H9 (cell line): ENCODE results near the gene GABRB2. TPM values are rescaled to one million over a fixed set of nuclear protein-coding genes. Genes with fewer than 3 reads are reported as not detected.

Experiments used
- DNase-seq: peaks from one replicate; pipeline ENCODE4 v3.0.0-alpha.2; 2017
- H2AFZ ChIP-seq: one replicate; pipeline ENCODE4 v1.6.1; 2013; ENCODE audit warnings: mild to moderate bottlenecking, low read length, control low read depth, moderate library complexity
- H2AK5ac ChIP-seq: 2 replicates; pipeline ENCODE4 v1.6.1; 2013; ENCODE audit warnings: low read length, control low read depth, mixed read lengths; ENCODE audit not compliant: insufficient read length
- H2BK120ac ChIP-seq: one replicate; pipeline ENCODE4 v1.6.1; 2013; ENCODE audit warnings: low read depth, mild to moderate bottlenecking, low read length, control low read depth, inconsistent platforms; ENCODE audit not compliant: poor library complexity, severe bottlenecking
- H2BK12ac ChIP-seq: 2 replicates; pipeline ENCODE4 v1.6.1; 2013; ENCODE audit warnings: low read length, control low read depth, mixed read lengths, low read depth; ENCODE audit not compliant: insufficient read length
- H2BK15ac ChIP-seq: 2 replicates; pipeline ENCODE4 v1.6.1; 2013; ENCODE audit warnings: low read depth, low read length, control low read depth
- H2BK20ac ChIP-seq: one replicate; pipeline ENCODE4 v1.6.1; 2013; ENCODE audit warnings: low read depth, mild to moderate bottlenecking, low read length, control low read depth, inconsistent platforms; ENCODE audit not compliant: poor library complexity, severe bottlenecking
- H2BK5ac ChIP-seq: 2 replicates; pipeline ENCODE4 v1.6.1; 2013; ENCODE audit warnings: low read length, control low read depth, mixed read lengths; ENCODE audit not compliant: insufficient read length
- H3K14ac ChIP-seq: 2 replicates; pipeline ENCODE4 v1.6.1; 2013; ENCODE audit warnings: low read length, control low read depth; ENCODE audit not compliant: insufficient read depth
- H3K18ac ChIP-seq: 2 replicates; pipeline ENCODE4 v1.6.1; 2013; ENCODE audit warnings: low read depth, mild to moderate bottlenecking, mixed read lengths, low read length, control low read depth; ENCODE audit not compliant: insufficient read length
- H3K23ac ChIP-seq: 2 replicates; pipeline ENCODE4 v1.6.1; 2013; ENCODE audit warnings: low read length, control low read depth, mixed read lengths, low read depth; ENCODE audit not compliant: insufficient read length
- H3K23me2 ChIP-seq: 2 replicates; pipeline ENCODE4 v1.6.1; 2013; ENCODE audit warnings: low read depth, mild to moderate bottlenecking, mixed read lengths, low read length, control low read depth; ENCODE audit not compliant: insufficient read length, poor library complexity, severe bottlenecking
- H3K27ac ChIP-seq: 2 replicates; pipeline ENCODE4 v1.5.1; 2013; ENCODE audit warnings: low read length, control low read depth, mixed read lengths, low read depth; ENCODE audit not compliant: insufficient read length
- H3K27me3 ChIP-seq: 2 replicates; pipeline ENCODE4 v1.6.1; 2013; ENCODE audit warnings: low read length, control low read depth, inconsistent platforms; ENCODE audit not compliant: insufficient read depth
- H3K4ac ChIP-seq: 2 replicates; pipeline ENCODE4 v1.6.1; 2013; ENCODE audit warnings: low read depth, mild to moderate bottlenecking, control low read depth, inconsistent platforms, low read length, moderate library complexity
- H3K4me1 ChIP-seq: 2 replicates; pipeline ENCODE4 v1.6.1; 2013; ENCODE audit warnings: low read length, control low read depth, inconsistent platforms; ENCODE audit not compliant: insufficient read depth
- H3K4me2 ChIP-seq: 2 replicates; pipeline ENCODE4 v1.6.1; 2013; ENCODE audit warnings: low read length, control low read depth, mixed read lengths; ENCODE audit not compliant: insufficient read length, insufficient read depth
- H3K56ac ChIP-seq: 2 replicates; pipeline ENCODE4 v1.6.1; 2013; ENCODE audit warnings: low read depth, mild to moderate bottlenecking, mixed read lengths, low read length, control low read depth; ENCODE audit not compliant: insufficient read length
- H3K79me1 ChIP-seq: 2 replicates; pipeline ENCODE4 v1.6.1; 2013; ENCODE audit warnings: low read depth, mild to moderate bottlenecking, moderate library complexity, low read length, control low read depth, inconsistent platforms; ENCODE audit not compliant: insufficient read depth, poor library complexity, severe bottlenecking
- H3K79me2 ChIP-seq: 2 replicates; pipeline ENCODE4 v1.6.1; 2013; ENCODE audit warnings: low read length, control low read depth, inconsistent platforms; ENCODE audit not compliant: insufficient read depth
- H3K9ac ChIP-seq: 2 replicates; pipeline ENCODE4 v1.6.1; 2013; ENCODE audit warnings: low read length, control low read depth, mixed read lengths; ENCODE audit not compliant: insufficient read length; ENCODE audit errors: extremely low read depth
- H3K9me3 ChIP-seq: one replicate; pipeline ENCODE4 v1.6.1; 2013; ENCODE audit warnings: low read depth, low read length, inconsistent platforms; ENCODE audit not compliant: control insufficient read depth
- H3T11ph ChIP-seq: one replicate; pipeline ENCODE4 v1.6.1; 2013; ENCODE audit warnings: mild to moderate bottlenecking, low read length, control low read depth, inconsistent platforms
- H4K20me1 ChIP-seq: one replicate; pipeline ENCODE4 v1.6.1; 2013; ENCODE audit not compliant: control insufficient read depth, insufficient read length, insufficient read depth
- H4K5ac ChIP-seq: 2 replicates; pipeline ENCODE4 v1.6.1; 2013; ENCODE audit warnings: low read depth, mild to moderate bottlenecking, mixed read lengths, low read length, control low read depth; ENCODE audit not compliant: insufficient read length
- H4K8ac ChIP-seq: replicated peaks from 2 replicates; pipeline ENCODE4 v1.6.1; 2013; ENCODE audit warnings: low read length, control low read depth, mixed read lengths, low read depth; ENCODE audit not compliant: insufficient read length
- H4K91ac ChIP-seq: 2 replicates; pipeline ENCODE4 v1.6.1; 2013; ENCODE audit warnings: low read depth, mild to moderate bottlenecking, moderate library complexity, mixed read lengths, low read length, control low read depth; ENCODE audit not compliant: insufficient read length
- H3K27ac Mint-ChIP-seq, 3 experiments: 2 replicates in 2 of 3; 3 replicates in 1 of 3; pipeline ENCODE4 v1.8.0; 2020 to 2021; ENCODE audit warnings: mixed read lengths in 3 of 3, mild to moderate bottlenecking in 1 of 3, moderate library complexity in 1 of 3
- H3K27me3 Mint-ChIP-seq: 2 replicates; pipeline ENCODE4 v1.8.0; 2021; ENCODE audit warnings: low read depth, mild to moderate bottlenecking, moderate library complexity, mixed read lengths
- H3K36me3 Mint-ChIP-seq, 3 experiments: 2 replicates in 2 of 3; 3 replicates in 1 of 3; pipeline ENCODE4 v1.8.0; 2020 to 2021; ENCODE audit warnings: low read depth in 3 of 3, mixed read lengths in 3 of 3; ENCODE audit not compliant: insufficient read depth in 1 of 3
- H3K4me1 Mint-ChIP-seq, 2 experiments: 2 replicates each; pipeline ENCODE4 v1.8.0; 2020; ENCODE audit warnings: mixed read lengths in 2 of 2
- H3K4me3 Mint-ChIP-seq, 2 experiments: 2 replicates in 1 of 2; 3 replicates in 1 of 2; pipeline ENCODE4 v1.8.0; 2020 to 2021; ENCODE audit warnings: mild to moderate bottlenecking in 2 of 2, mixed read lengths in 2 of 2, moderate library complexity in 1 of 2
- H3K9me3 Mint-ChIP-seq, 2 experiments: 2 replicates in 1 of 2; 3 replicates in 1 of 2; pipeline ENCODE4 v1.8.0; 2020; ENCODE audit warnings: mild to moderate bottlenecking in 2 of 2, mixed read lengths in 2 of 2, moderate library complexity in 1 of 2
- CTCF ChIP-seq: fragments of 200-600 bp; sonication (generic); conservative IDR thresholded peaks from 3 replicates; pipeline ENCODE4 v1.8.0; 2021; ENCODE audit warnings: antibody characterized with exemption, mild to moderate bottlenecking
- WGBS: extraction: QIAGEN DNeasy Blood & Tissue Kit; methylation state at CpG from one replicate; pipeline ENCODE4 v1.1.7; 2013; ENCODE audit warnings: missing lambda C conversion rate, low lambda C conversion rate, mixed read lengths; ENCODE audit not compliant: insufficient read length; ENCODE audit errors: extremely low coverage; 5-methylcytosine and 5-hydroxymethylcytosine counted together
- total RNA-seq: library from RNA; stranded (reverse); gene quantifications from 2 replicates; pipeline ENCODE4 v1.2.1, GENCODE V29; 2021

Gene GABRB2
- total RNA-seq, 1 experiment from 2014 or later: 0.20 TPM

- Mint-ChIP-seq H3K27me3 (no peaks in the 10 kb centered on the region), H3K27ac (no peak overlapping the region), H3K4me1 (peaks cover 8 to 18% of the 10 kb centered on the region in 2 experiments; a peak in 3 of 4 replicates), H3K36me3 (no peaks in the 10 kb centered on the region), H3K9me3 (no peaks in the 10 kb centered on the region), H3K4me3 (no peak overlapping the region)
- Histone ChIP-seq H4K5ac (no peak overlapping the region), H2BK120ac (no peak overlapping the region), H3K56ac (no peak overlapping the region), H3K4ac (no peak overlapping the region), H3K27me3 (no peaks in the 10 kb centered on the region), H3K14ac (no peak overlapping the region), H3K79me1 (no peaks in the 10 kb centered on the region), H4K8ac (no peak overlapping the region), H3K18ac (no peak overlapping the region), H3K4me2 (no peak overlapping the region), H3K9me3 (no peaks in the 10 kb centered on the region), H2AK5ac (no peak overlapping the region), H3T11ph (no peak overlapping the region), H3K9ac (no peak overlapping the region), H2BK5ac (no peak overlapping the region), H3K79me2 (no peaks in the 10 kb centered on the region), H3K4me1 (no peaks in the 10 kb centered on the region), H3K27ac (no peak overlapping the region), H4K91ac (no peak overlapping the region), H2AFZ (no peak overlapping the region), H4K20me1 (no peaks in the 10 kb centered on the region), H2BK12ac (no peak overlapping the region), H3K23me2 (no peaks in the 10 kb centered on the region), H2BK20ac (no peak overlapping the region), H3K23ac (no peak overlapping the region), H2BK15ac (no peak overlapping the region)
- no peak for DNase-seq
- TF ChIP-seq CTCF: no peak
- no CpG with 5 or more reads among the region's 2 CpGs for WGBS
Observed at GRCh38 chr5:161372682-161373344, 173.7 kb downstream of the GABRB2 start.
